Fibroblast of pulmonary artery (primary cell): Measurements from ENCODE around the gene NCKAP5.

Source experiments
- DNase-seq: peaks from one replicate; pipeline ENCODE4 v3.0.0-alpha.2; 2010; ENCODE audit warnings: low read depth
- H3K4me3 ChIP-seq: replicated peaks from 2 replicates; pipeline ENCODE4 v1.5.1; 2011; ENCODE audit warnings: low read depth, mild to moderate bottlenecking, control low read depth, low read length, moderate library complexity
- TF ChIP-seq, protein P1 (sequence below): IDR thresholded peaks from 2 replicates; pipeline ENCODE4 v1.5.1; 2011; ENCODE audit warnings: mild to moderate bottlenecking, control low read depth, low read length, inconsistent platforms; ENCODE audit errors: missing control alignments

Gene NCKAP5

DNA sequence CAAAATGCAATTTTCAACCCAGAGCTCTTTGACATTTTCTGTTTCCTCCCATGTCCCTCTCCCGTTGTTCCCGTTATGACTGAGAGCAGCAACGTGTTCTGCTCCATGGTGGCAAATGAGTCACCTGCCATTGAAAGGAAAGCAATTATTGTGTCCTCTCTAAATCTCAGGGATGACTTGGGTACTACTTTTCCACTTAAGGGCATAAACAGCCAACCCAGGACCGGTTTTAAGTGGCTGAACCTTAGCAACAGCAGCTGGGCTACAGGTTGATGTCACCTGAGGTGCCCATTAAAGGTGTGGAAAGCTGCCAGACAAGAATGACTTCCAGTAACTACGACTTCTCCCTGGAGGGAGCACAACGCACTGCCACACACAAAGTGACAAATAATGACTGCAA, 236.8 kb downstream of the NCKAP5 start:
- TF ChIP-seq, protein P1, sequence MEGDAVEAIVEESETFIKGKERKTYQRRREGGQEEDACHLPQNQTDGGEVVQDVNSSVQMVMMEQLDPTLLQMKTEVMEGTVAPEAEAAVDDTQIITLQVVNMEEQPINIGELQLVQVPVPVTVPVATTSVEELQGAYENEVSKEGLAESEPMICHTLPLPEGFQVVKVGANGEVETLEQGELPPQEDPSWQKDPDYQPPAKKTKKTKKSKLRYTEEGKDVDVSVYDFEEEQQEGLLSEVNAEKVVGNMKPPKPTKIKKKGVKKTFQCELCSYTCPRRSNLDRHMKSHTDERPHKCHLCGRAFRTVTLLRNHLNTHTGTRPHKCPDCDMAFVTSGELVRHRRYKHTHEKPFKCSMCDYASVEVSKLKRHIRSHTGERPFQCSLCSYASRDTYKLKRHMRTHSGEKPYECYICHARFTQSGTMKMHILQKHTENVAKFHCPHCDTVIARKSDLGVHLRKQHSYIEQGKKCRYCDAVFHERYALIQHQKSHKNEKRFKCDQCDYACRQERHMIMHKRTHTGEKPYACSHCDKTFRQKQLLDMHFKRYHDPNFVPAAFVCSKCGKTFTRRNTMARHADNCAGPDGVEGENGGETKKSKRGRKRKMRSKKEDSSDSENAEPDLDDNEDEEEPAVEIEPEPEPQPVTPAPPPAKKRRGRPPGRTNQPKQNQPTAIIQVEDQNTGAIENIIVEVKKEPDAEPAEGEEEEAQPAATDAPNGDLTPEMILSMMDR, result no peak
- DNase-seq, result no peak
- H3K4me3 ChIP-seq, result no peak overlapping the region

DNA sequence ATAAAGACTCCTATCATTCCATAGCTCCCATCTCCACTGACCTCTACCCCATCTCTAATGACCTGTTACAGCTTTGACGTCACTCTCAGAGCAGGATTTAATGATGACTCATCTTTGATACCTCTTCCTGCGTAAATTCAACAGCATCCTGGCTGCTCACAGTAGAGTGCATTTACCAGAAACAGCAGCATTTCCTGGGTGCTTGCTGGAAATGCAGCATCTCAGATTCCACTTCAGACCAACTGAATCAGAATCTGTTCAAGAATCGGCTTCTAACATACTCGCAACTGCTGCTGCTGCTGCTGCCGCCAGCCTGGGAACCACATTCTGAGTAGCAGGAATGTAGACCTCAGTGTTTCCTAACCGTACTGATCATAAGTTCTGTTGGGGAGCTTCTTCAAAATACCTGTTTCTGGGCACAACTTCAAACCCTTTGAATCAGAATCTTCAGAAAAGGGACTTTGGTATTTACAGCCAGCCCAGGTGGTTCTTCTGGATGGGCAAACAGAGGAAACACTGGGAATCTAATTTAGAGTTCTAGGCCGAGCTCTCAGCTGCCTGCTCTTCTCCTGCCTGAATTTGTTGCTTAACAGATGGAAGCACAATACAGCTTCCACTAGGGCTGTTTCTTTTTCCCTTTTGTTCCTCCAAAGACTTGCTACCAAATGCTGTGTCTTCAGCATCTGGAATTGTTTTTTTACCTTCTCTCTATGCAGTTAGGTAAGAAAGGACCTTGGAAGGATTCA, 241.4 kb downstream of the NCKAP5 start:
- no peak overlapping the region for H3K4me3 ChIP-seq
- DNase-seq, result peak; percentile 63
- TF ChIP-seq, protein P1, result no peak

DNA sequence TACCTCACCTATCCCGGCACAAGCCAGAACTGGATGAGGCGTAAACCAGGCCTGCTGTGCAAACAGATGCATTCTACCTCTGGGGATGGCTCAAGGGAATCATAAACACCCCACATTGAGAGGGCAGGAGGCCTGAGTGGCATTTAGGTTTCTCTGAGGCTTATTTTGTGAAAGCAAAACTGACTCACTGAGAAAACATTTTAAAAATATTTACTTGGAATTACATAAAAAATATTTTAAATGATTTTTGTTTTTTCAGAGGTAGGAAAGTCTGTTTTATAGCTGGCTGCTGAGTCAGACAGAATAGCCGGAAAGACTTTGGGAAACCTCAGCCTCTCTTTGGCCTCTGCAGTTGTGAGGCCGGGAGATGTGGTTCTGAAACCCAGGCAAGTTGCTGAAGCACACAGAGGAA, 244.1 kb downstream of the NCKAP5 start:
- DNase-seq, result peak; percentile 52
- H3K4me3 ChIP-seq, result no peak overlapping the region
- TF ChIP-seq, protein P1, result no peak

DNA sequence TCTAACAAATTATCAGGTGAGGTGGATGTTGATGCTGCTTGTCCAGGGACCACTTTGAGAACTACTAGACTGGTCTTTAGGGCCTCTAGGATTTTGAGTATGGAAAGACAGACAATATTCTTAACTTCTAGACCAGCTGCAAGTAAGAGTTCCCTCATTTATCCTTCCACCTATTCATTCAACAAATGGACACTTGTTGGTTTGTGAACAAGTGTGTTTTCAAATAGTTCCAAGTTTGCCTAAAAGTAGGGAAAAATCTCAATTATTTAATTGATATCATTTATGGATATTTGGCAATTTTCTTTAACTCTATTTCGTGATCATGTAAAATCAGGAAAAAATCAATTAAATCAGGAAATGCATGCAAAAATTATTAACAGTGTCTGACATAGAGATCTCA, 245.4 kb downstream of the NCKAP5 start:
- TF ChIP-seq, protein P1, result no peak
- H3K4me3 ChIP-seq, result no peak overlapping the region
- DNase-seq, result no peak

DNA sequence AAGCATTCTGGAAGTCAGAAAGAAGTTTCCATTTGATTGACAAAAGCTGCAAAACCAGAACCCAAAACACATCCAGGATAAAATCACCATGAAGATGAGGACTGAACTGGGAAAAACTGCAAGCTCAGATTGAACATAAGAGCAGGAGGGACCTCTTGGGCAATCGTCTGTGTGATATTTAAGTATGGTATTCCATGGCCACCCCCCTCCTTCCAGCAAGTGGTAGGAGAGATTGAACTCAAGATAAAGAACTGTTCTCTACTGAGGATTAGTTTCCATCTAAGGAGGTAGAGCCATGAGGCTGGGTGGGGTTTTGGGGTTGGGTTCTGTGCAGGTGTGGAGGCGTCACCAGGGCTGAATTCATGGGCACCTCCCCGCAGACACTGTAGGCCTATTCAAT, 251.1 kb downstream of the NCKAP5 start:
- no peak overlapping the region for H3K4me3 ChIP-seq
- TF ChIP-seq, protein P1, result no peak
- no peak for DNase-seq

DNA sequence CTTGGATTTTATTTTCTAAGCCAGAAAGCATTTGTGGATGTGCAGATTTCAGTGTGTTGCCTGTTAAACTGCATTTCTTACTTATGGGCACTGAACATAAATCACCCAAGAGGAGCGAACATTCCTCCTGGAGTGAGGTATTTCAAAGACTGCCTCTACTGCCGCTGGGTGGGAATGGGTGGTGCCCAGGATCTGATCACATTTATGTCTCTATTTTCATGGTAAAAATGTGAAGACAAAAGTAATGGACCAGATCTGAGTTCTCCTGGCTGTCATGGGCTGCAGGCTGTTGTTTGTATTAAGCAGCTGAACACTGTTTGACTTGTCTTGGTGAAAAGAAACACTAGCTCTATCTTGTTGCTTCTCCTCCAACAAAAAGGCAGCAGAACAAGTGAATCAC, 251.7 kb downstream of the NCKAP5 start:
- no peak for DNase-seq
- no peak overlapping the region for H3K4me3 ChIP-seq
- TF ChIP-seq, protein P1, result no peak

DNA sequence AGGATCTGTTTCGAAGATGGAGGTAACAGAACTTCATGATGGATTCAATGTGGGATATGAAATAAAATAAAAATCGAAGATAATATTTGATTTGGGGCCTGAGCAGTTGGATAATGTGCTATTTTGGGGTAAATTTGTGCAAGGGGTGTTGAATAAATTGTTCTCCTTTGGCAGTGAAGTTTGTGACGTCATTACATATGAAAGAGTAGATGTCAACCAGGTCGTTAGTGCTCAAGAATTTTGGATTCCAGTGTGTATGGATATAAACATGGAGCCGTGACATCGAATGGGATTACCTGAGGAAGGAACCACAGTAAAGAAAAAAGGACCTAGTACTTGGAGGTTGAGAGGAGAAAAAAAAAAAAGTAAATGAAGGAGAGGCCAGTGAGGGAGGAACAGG, 253.0 kb downstream of the NCKAP5 start:
- DNase-seq, result no peak
- TF ChIP-seq, protein P1, result no peak
- no peak overlapping the region for H3K4me3 ChIP-seq
